SKM-1 (cell line): ENCODE measurements around the gene PPCDC.

Experiments
- DNase-seq: peaks from one replicate; lab custom pipeline; 2025; ENCODE audit not compliant: unreplicated experiment; lab: John Stamatoyannopoulos, UW

Gene PPCDC

GRCh38 chr15:75023181-75023871 lies at the start of gene PPCDC:
Gene PPCDC (plus strand): TSS chr15:75023590. CDS start chr15:75028319, 4,729 bp downstream.
- DNase-seq = peak; percentile 79

GRCh38 chr15:74976159-74976558 lies 47.2 kb upstream of the PPCDC start:
- no peak for DNase-seq

GRCh38 chr15:74977599-74977998 lies 45.8 kb upstream of the PPCDC start:
- no peak for DNase-seq

- DNase-seq = no peak
Observed at GRCh38 chr15:74978077-74978476, 45.3 kb upstream of the PPCDC start.

- DNase-seq = no peak
Observed at GRCh38 chr15:74978503-74978902, 44.9 kb upstream of the PPCDC start.

- no peak for DNase-seq
Observed at GRCh38 chr15:74982183-74982582, 41.2 kb upstream of the PPCDC start.

GRCh38 chr15:74983725-74984231 lies 39.6 kb upstream of the PPCDC start:
- no peak for DNase-seq

GRCh38 chr15:74988007-74988800 lies 35.2 kb upstream of the PPCDC start:
- no peak for DNase-seq

GRCh38 chr15:74989527-74989926 lies 33.9 kb upstream of the PPCDC start:
- DNase-seq = no peak

GRCh38 chr15:74992619-74993018 lies 30.8 kb upstream of the PPCDC start:
- DNase-seq = no peak

GRCh38 chr15:74994236-74994635 lies 29.2 kb upstream of the PPCDC start:
- DNase-seq = no peak

- DNase-seq = no peak
Observed at GRCh38 chr15:74994685-74995084, 28.7 kb upstream of the PPCDC start.

GRCh38 chr15:74995182-74995778 lies 28.1 kb upstream of the PPCDC start, which contains the start of gene SCAMP5:
Gene SCAMP5 (plus strand): TSS chr15:74995563. CDS start chr15:75011840, 16,277 bp downstream.
- DNase-seq = peak; percentile 88

- DNase-seq = no peak
Observed at GRCh38 chr15:74995779-74996765, 27.3 kb upstream of the PPCDC start.

GRCh38 chr15:74997141-74997540 lies 26.2 kb upstream of the PPCDC start:
- DNase-seq = no peak

GRCh38 chr15:74997543-74997942 lies 25.8 kb upstream of the PPCDC start:
- DNase-seq = no peak

- DNase-seq = no peak
Observed at GRCh38 chr15:75001310-75001709, 22.1 kb upstream of the PPCDC start.

GRCh38 chr15:75002398-75002797 lies 21.0 kb upstream of the PPCDC start:
- DNase-seq = no peak

GRCh38 chr15:75007216-75007615 lies 16.2 kb upstream of the PPCDC start:
- DNase-seq = no peak

GRCh38 chr15:75008221-75008625 lies 15.2 kb upstream of the PPCDC start:
- DNase-seq = no peak
